Nephron progenitor cell (in vitro differentiated cells): ENCODE data around the gene KRT13.
"Not testable (repeated sequence)": the region's sequence is repeated elsewhere in the genome, so short reads cannot be mapped to it uniquely, and the experiment has no call there.

Experiments used
- DNase-seq: peaks from one replicate; pipeline ENCODE4 v3.0.0; 2021
- H3K27ac Mint-ChIP-seq: 2 replicates; pipeline ENCODE4 v1.8.0; 2021; ENCODE audit warnings: mild to moderate bottlenecking, moderate library complexity, mixed read lengths
- H3K27me3 Mint-ChIP-seq: 2 replicates; pipeline ENCODE4 v1.8.0; 2021; ENCODE audit warnings: mild to moderate bottlenecking, low read depth, mixed read lengths; ENCODE audit not compliant: poor library complexity
- H3K36me3 Mint-ChIP-seq: 2 replicates; pipeline ENCODE4 v1.8.0; 2021; ENCODE audit warnings: low read depth, mixed read lengths
- H3K4me1 Mint-ChIP-seq: 2 replicates; pipeline ENCODE4 v1.8.0; 2021; ENCODE audit warnings: mixed read lengths
- H3K4me3 Mint-ChIP-seq: 2 replicates; pipeline ENCODE4 v1.8.0; 2021; ENCODE audit warnings: mild to moderate bottlenecking, moderate library complexity, mixed read lengths
- H3K9me3 Mint-ChIP-seq: 2 replicates; pipeline ENCODE4 v1.8.0; 2021; ENCODE audit warnings: mild to moderate bottlenecking, moderate library complexity, mixed read lengths
- TF ChIP-seq, protein P1 (sequence below): fragments of 200-600 bp; sonication (generic); IDR thresholded peaks from 2 replicates; pipeline ENCODE4 v1.5.0; 2021; ENCODE audit warnings: antibody characterized with exemption

Gene KRT13

DNA sequence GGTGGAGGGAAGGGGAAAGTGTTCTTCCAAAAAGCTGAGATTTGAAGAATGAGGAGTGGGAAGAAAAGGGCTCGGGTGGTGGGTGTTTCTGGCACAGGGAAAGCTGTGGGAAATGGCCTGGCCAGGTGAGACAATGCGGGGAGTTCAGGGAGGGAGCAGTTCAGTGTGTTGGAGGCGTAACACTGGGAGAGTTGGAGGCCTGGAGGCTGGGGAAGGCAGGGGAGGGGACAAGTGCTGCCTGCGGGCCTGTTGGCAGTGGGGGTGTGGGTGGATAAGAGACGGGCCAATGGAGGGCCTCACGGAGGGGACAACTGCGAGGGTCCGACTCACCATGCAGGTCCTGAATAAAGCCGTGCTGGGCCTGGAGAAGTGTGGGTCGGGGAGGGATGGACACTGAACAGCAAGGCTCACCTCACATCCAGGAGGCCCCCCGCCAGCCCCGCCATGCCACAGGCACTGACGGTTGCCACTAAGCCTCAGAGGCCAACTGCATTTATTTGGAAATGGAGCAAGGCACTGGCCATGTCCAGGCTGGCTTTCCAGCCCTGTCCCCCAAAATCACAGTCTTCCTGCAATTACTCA is 40.5 kb upstream of the KRT13 start:
- H3K4me3 Mint-ChIP-seq: no peak overlapping the region
- TF ChIP-seq, protein P1, sequence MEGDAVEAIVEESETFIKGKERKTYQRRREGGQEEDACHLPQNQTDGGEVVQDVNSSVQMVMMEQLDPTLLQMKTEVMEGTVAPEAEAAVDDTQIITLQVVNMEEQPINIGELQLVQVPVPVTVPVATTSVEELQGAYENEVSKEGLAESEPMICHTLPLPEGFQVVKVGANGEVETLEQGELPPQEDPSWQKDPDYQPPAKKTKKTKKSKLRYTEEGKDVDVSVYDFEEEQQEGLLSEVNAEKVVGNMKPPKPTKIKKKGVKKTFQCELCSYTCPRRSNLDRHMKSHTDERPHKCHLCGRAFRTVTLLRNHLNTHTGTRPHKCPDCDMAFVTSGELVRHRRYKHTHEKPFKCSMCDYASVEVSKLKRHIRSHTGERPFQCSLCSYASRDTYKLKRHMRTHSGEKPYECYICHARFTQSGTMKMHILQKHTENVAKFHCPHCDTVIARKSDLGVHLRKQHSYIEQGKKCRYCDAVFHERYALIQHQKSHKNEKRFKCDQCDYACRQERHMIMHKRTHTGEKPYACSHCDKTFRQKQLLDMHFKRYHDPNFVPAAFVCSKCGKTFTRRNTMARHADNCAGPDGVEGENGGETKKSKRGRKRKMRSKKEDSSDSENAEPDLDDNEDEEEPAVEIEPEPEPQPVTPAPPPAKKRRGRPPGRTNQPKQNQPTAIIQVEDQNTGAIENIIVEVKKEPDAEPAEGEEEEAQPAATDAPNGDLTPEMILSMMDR: no peak
- H3K4me1 Mint-ChIP-seq: peaks cover 77% of the 10 kb centered on the region
- no peak for DNase-seq
- H3K36me3 Mint-ChIP-seq: peaks cover 3% of the 10 kb centered on the region
- H3K27ac Mint-ChIP-seq: no peak overlapping the region
- peaks cover 7% of the 10 kb centered on the region for H3K9me3 Mint-ChIP-seq
- no peaks in the 10 kb centered on the region for H3K27me3 Mint-ChIP-seq

DNA sequence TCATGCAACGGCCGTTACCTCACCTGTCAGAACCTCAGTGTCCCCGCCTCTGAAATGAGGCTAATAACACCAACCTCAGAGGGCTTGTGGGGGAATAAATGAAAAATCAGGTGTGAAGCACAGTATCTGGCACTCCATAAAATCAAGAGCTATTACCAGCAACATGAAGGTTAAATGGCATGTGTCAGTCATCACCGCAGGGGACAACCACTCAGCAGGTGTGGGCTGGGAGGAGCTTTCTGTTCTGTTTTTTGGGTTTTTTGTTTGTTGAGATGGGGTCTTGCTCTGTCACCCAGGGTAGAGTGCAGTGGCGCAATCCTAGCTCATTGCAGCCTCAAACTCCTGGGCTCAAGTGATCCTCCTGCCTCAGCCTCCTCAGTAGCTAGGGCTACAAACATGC is 39.5 kb upstream of the KRT13 start:
- H3K9me3 Mint-ChIP-seq: peaks cover 7% of the 10 kb centered on the region
- no peak for DNase-seq
- TF ChIP-seq, protein P1: no peak
- H3K36me3 Mint-ChIP-seq: peaks cover 3% of the 10 kb centered on the region
- peaks cover 80% of the 10 kb centered on the region for H3K4me1 Mint-ChIP-seq
- H3K4me3 Mint-ChIP-seq: no peak overlapping the region
- no peaks in the 10 kb centered on the region for H3K27me3 Mint-ChIP-seq
- no peak overlapping the region for H3K27ac Mint-ChIP-seq

DNA sequence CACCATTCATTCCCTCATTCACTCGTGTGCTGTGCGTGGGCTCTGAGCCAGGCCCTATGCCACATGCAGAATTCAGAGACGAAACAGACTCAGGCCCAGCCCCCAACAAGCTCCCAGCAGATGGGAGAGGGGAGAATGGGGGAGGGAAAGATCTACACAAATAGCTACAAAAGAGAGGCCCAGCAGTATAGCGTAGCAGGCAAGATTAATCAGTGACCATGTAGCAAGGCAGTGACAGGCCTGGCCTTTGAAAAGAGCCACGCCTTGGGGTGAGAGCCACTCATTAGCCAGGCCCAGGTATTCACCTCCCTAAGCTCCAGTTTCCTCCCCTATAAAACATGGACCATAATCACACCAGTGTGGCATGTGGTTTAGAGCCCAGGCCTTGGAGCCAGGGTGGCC is 39.1 kb upstream of the KRT13 start:
- peaks cover 77% of the 10 kb centered on the region for H3K4me1 Mint-ChIP-seq
- no peak for DNase-seq
- H3K9me3 Mint-ChIP-seq: peaks cover 7% of the 10 kb centered on the region
- H3K27ac Mint-ChIP-seq: peak overlapping the region; percentile 95
- no peak overlapping the region for H3K4me3 Mint-ChIP-seq
- no peaks in the 10 kb centered on the region for H3K27me3 Mint-ChIP-seq
- TF ChIP-seq, protein P1: no peak
- peaks cover 3% of the 10 kb centered on the region for H3K36me3 Mint-ChIP-seq

DNA sequence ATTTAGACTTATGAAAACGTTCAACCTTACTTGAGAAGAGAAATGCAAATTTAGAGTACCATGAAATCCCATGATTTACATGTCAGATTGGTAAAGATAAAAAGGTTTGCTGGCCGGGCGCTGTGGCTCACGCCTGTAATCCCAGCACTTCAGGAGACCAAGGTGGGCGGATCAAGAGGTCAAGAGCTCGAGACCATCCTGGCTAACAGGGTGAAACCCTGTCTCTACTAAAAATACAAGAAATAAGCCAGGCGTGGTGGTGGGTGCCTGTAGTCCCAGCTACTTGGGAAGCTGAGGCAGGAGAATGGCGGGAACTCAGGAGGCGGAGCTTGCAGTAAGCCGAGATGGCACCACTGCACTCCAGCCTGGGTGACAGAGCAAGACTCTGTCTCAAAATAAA is 37.4 kb upstream of the KRT13 start:
- H3K4me3 Mint-ChIP-seq, H3K9me3 Mint-ChIP-seq, H3K36me3 Mint-ChIP-seq, H3K27ac Mint-ChIP-seq, DNase-seq, H3K27me3 Mint-ChIP-seq: not testable (repeated sequence)
- H3K4me1 Mint-ChIP-seq: peaks cover 73% of the 10 kb centered on the region

DNA sequence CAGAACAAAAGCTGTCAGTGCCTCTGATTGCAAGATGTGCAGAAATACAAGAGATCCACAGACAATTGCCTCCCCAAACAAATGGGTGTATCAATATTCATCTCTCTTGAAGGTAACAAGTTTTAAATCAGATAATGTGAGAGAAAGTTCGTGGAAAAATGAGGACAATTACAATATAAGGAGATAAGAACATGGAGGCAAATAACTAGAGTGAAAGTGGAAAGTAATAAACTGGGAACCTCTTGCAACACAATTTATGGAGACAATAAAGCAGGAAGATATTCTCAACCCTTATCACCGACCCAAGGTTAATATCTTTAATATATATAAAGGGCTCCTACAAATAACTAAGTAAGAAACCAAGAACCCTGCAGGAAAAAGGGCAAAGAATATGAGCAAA is 36.9 kb upstream of the KRT13 start:
- Mint-ChIP-seq H3K4me1 (peaks cover 73% of the 10 kb centered on the region), H3K27me3 (no peaks in the 10 kb centered on the region), H3K4me3 (no peak overlapping the region), H3K27ac (no peak overlapping the region), H3K9me3 (peaks cover 7% of the 10 kb centered on the region), H3K36me3 (peaks cover 3% of the 10 kb centered on the region)
- DNase-seq: no peak
- TF ChIP-seq, protein P1: no peak

DNA sequence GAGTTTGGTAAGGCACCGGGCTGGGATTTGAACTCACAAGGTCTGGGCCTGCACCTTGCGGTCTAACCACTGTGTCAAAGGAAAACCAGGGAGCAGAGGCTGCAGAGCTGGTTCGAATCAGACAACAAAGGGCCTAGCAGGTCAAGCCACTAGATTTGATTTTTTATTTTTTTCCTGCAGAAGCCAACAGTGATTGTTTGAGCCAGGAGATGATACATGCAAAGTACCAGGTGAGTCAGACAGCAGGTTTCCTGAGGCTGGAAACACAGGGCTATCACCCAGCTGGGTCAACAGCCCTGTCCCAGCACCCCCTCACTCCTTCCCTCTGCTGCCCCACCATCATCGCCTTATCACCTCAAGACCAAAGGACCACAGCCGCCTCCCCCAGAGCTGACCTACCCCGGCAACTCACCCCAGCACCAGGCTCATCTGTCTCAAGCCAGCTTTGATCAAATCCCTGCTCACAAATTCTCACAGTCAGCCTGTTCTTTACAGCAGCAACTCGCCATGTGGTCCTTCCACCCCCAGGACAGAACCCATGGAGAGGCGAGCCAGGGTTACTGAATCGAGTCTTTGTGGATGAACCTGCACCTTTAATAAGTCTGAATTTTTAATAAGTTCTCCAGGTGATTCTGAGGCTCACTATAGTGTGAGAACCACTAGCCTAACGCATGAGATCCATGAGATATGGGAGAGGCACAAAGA is 35.7 kb upstream of the KRT13 start:
- H3K36me3 Mint-ChIP-seq: no peaks in the 10 kb centered on the region
- H3K9me3 Mint-ChIP-seq: no peaks in the 10 kb centered on the region
- TF ChIP-seq, protein P1: no peak
- H3K27ac Mint-ChIP-seq: peak overlapping the region; percentile 75
- DNase-seq: no peak
- no peaks in the 10 kb centered on the region for H3K27me3 Mint-ChIP-seq
- H3K4me3 Mint-ChIP-seq: no peak overlapping the region
- H3K4me1 Mint-ChIP-seq: peaks cover 75% of the 10 kb centered on the region
